GM18861 (cell line): ENCODE measurements around the gene FBXO10.
"Not testable (repeated sequence)": the region's sequence is repeated elsewhere in the genome, so short reads cannot be mapped to it uniquely, and the experiment has no call there.

Experiments
- ATAC-seq: cut with Tn5 transposase; IDR thresholded peaks from one replicate; pipeline ENCODE4 v1.9.1; 2021; ENCODE audit not compliant: unreplicated experiment

FBXO10 gene, protein sequence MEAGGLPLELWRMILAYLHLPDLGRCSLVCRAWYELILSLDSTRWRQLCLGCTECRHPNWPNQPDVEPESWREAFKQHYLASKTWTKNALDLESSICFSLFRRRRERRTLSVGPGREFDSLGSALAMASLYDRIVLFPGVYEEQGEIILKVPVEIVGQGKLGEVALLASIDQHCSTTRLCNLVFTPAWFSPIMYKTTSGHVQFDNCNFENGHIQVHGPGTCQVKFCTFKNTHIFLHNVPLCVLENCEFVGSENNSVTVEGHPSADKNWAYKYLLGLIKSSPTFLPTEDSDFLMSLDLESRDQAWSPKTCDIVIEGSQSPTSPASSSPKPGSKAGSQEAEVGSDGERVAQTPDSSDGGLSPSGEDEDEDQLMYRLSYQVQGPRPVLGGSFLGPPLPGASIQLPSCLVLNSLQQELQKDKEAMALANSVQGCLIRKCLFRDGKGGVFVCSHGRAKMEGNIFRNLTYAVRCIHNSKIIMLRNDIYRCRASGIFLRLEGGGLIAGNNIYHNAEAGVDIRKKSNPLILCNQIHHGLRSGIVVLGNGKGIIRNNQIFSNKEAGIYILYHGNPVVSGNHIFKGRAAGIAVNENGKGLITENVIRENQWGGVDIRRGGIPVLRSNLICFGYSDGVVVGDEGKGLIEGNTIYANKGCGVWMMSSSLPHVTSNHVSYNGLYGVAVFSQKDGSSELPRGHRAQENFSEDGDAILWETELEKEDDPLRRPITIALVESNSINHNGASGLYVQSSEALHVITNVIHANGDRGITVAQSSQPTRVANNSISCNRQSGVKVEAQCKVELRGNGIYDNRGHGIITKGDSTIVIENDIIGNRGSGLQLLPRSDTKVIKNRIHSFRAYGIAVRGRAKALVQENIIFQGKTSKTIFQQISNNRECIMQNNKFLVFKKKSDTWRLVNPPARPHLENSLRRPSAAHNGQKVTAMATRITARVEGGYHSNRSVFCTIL

DNA sequence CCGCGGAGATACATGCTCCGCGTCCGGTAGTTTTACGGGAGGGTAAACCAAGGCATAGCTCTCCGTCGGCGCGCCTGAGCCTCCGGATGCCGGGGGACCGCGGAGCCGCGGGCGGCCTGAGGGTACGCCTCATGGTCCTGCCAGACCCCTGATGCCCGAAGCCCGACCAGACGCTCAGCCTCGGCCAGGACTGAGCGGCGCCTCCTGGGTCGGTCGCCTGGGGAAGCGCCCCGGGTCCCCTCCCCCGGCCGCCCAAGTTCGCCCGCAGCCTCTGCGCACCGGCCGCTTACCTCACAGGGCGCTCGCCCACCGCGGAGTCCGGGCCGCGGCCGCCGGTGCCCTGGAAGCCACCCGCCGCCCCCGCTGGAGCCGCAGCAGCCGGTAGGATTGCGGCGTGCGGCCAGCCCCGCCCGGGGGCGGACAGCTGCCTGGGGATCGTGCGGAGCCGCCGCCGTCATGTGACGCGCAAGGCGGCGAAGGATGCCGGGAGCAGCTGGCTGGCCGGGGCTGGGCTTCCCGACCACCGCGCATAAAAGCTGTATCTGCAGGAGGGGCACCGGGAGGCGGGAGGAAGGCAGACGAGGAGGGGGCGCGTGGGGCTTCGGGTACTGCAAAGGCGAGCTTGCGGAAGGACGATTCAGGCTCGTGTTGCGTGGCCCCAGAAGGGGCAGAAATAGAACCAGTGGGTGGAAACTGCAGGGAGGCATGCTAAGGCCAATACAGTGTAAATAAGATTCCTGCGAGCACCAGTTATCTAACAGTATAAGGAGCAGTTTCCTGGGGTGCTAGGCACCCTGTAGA is at the start of gene FBXO10:
FBXO10 (minus strand) TSS at position 460 of the 801 bp plus-strand sequence. CDS start 34,612 bp downstream, outside the sequence.
- peak; percentile 44 for ATAC-seq

- no peak for ATAC-seq
Observed at GRCh38 chr9:37625758-37626147, 49.6 kb upstream of the FBXO10 start.

DNA sequence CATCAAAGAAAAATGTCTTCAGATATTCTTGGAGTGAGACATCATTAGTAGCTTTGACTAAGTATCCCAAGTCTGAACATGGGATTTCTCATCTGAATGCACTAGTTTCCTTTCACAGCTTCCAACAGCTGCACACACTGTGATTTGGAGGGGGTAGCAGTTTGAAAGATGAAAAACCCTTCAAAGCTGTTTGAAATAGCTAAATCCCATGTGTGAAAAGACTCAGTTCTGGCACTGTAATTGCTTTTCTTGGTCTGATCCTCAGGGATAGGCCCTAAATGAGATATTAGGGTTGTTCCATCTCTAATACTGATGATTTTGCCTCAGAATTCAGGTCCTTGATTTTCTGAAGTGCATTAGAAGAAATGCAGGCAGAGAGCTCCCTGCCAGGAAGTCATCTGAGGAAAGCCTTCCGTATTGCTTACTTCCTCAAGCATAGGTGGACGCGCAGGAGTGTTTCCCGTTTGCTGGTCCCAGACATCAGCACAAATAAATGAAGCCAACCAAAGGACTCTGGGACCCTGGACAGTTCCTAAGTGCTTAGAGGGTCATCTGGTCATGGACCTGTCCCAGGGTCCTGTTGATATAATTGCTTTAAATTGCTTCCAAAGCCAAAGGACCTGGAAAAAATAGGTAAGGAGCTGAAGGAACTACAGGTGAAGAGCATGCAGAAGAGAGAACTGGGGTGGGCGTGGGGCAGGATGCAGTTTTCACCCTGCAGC is 49.0 kb upstream of the FBXO10 start:
- no peak for ATAC-seq

DNA sequence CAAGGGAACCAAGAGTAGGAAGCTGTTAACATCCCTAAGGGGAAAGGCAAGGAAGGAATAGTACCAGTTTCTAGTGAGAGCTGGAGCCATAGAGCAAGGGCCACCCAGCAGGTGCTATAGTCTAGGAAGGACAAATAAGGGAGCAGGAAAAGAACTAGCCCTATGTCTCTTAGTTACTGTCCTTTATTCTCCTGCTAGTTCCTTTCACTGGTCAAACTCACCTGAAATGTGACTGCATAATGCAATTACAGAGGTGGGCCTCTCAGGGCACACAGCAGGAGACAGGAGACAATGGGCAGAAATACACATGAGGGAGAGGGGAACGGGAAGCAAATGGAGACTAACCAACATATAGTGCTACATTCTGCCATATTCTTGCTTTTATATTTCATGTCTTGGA is 47.9 kb upstream of the FBXO10 start:
- ATAC-seq, result no peak

GRCh38 chr9:37623267-37623666 is 47.1 kb upstream of the FBXO10 start:
- ATAC-seq, result no peak

DNA sequence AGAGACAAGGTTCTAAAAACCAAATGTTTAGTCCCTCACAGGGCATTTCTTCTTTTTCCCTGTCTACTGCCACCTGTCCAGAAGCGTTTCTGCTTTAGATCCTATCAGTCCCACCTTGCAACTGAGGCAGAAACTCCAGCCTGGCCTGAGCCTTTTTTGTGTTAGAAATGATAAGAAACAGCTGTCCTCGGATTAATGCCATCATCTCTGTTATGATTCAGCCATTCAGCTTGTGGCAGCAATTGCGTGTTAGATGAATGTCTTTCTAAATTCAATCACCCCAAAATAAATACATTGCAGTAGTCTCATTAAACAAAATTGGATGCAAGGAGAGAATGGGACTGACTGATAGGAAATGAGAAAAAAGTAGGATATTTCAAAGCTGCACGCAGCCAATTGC is 46.3 kb upstream of the FBXO10 start:
- ATAC-seq, result no peak

DNA sequence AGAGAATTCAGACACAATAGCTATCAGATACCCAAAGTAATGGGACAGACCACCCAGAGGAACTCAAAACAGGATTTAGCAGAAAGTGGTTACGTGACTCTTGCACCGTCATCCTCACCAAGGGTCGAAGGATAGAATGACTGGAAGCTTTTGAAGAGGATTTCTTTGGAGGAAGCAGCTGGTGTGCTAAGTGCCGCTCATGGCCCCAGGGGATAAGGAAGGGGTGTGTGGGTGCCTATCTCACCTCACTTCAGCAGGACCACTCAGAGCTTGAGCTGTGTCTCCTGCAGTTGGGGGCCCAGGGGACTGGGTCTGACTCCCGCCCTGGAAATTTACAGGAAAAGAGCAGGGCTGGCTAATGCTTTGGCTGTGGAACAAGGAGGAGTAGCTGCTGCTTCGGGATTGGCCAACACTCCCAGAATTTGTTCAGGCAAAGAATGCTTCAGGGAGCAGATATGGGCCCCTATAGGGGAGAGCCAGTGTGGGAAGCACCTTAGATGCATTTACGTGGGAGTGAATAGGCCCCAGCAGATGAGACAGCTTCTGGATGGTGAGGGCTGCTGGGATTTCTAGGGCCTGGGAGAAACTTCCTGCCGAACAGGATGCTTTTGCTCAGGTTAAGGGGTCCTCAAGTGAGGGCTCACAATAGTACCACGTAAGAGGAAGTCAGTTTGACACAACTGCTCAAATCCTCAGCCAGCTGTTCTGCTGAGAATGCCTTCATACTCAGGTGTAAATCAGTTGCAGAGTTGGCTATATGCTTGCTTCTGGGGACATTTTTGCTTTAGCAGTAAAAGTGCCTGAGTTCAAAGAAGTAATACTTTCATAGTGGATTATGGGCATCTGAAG is 45.3 kb upstream of the FBXO10 start:
- ATAC-seq, result no peak

DNA sequence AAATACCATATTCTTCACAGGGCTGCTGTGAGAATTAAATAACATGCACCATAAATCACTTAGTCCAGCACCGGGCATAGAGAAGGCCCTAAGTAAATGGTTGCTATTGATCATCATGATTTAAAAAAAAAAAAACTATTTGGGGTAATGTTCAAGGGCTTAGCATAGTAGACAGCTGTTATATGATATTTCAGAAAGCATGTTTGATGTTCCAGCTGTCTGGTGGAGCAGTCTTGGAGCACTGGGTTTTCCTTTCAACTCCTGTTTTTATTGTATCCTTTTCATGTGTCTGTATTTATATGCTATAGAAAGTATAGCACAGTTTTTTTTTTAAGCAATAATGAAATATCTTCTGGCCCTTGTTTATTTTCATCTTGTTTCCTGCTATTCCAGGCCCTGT is 44.2 kb upstream of the FBXO10 start:
- ATAC-seq, result no peak

DNA sequence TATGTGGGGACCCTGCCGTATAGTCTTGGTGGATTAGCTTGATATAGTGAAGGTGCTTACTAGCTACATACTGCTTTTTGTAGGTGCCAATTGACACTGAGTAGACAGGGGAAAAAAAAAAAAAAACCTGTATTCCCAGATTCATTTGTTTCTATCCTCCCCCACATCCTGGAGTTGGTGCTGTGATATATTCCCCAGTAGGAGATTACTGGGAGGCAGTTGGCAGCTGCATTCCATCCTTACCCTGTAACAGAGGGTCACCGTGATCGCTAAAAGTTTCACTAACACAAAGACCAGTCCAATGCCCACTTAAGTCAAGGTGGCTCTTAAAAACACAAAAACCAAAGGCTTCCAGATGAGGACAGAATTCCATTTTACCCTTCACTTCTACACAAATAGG is 43.6 kb upstream of the FBXO10 start:
- ATAC-seq, result no peak

GRCh38 chr9:37618817-37619216 is 42.6 kb upstream of the FBXO10 start:
- no peak for ATAC-seq

DNA sequence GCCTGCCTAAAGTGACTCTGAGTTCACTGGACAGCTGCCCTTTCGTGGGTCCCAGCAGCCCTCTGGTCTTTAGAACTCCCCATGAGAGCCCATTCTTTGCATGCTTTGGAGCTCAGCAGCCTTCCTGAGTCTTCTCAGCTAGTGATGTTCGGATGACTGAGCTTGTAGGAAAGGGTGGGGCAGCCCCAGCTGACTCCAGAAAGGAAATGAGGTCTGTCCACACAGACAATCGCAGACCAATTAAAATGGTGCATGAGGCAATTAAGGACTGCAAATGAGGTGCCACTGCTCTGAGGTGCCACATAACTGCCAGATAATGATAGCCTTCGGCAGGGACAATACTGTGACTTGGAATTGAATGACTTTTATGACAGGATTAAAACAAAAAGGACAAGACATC is 41.7 kb upstream of the FBXO10 start:
- no peak for ATAC-seq

GRCh38 chr9:37617161-37617560 is 41.0 kb upstream of the FBXO10 start:
- no peak for ATAC-seq

DNA sequence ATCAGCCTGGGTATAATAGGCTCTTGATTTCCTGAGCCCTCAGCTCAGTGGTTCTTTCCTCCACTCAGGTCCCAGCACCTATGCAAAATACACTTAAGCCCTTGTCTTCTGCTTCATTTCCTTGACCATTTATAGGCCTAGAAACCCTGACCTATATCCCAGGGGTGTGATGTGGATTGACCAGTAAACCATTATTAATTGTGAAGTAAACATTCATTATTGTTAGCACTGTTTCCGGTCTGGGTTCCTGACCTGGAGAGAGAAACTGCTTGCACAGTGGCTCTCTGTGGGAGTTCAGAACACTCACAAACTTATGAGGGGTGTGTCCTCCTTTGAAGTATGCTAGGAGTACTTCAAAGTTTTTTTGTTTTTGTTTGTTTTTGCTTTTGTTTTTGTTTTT is 35.8 kb upstream of the FBXO10 start:
- no peak for ATAC-seq

DNA sequence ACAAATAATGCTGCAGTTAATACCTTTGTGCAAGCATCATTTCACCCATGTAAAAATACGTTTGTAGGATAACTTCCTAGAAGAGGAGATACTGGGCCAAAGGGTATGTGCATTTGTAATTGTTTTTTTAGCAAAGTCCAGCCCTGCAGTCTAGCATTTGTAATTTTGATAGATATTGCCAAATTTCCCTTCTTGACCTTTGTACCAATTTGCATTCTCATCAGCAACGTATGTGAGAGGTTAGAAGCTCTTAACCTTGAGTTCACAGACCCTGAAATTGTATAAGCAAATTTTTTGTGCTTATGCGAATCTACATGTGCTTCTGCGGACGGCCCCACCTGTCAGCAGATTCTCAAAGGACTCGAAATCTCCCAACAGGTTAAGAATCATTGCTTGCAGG is 34.8 kb upstream of the FBXO10 start:
- no peak for ATAC-seq

DNA sequence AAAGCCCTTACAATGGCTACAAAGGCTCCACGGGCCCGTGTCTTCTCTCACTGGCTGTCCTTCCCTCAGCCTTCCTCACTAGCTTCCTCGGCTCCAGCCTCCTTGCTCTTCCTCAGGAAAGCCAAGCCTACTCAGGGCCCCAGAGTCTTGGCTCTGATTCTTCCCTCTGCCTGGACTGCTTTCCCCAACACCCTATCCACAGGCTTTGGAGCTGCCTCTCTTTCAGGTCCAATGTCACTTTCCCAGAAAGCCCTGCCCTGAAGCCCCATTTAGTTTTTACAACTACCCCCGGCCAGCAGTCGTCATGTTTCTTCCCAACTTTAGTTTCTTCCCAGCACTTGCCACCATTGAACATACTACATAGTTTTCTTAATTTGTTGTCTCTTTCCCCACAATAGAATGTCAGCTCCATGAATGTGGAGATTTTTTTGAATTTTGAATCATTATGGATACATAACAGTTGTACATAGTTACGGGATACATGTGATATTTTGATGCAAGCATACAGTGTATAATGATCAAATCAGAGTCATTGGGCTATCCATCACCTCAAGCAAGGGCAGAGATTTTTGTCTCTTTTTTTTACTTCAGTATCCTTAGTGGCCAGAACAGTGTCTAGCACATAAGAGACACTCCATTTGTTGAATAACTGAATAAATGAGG is 33.7 kb upstream of the FBXO10 start:
- ATAC-seq, result no peak

DNA sequence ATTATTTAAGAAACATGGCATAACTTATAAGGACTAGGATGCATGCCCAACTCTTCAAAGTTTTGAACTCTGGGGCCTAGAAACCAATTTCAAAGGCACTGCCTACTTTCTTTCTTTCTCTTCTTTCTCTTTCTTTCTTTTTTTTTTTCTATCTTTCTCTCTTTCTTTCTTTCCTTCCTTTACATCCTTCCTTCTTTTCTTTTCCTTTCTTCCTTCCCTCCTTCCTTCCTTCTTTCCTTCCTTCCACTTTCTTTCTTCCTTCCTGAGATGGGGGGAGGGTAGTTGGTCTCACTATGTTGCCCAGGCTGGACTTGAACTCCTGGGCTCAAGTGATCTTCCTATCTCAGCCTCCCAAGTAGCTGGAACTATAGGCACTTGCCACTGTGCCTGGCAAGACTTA is 32.1 kb upstream of the FBXO10 start:
- no peak for ATAC-seq

DNA sequence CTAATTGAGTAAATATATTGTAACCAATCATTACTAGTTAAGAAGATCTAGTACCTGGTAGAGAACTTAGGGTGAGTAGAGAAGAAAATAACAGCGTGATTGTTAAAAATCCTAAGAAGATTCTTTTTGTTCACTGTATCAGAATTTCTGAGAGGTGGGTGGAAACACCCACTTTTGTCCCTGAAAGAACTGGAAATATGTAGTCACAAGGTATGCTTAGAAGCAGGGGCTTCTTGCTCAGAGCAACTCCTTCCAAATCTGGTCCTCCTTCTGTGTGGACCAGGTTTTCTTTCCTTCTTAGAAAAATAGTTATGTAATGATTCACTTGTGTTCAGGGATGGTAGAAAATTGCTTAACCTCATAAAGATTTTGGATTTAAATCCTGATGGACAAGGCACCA is 28.1 kb upstream of the FBXO10 start:
- ATAC-seq, result no peak

GRCh38 chr9:37602817-37603216 is 26.6 kb upstream of the FBXO10 start:
- ATAC-seq, result no peak

DNA sequence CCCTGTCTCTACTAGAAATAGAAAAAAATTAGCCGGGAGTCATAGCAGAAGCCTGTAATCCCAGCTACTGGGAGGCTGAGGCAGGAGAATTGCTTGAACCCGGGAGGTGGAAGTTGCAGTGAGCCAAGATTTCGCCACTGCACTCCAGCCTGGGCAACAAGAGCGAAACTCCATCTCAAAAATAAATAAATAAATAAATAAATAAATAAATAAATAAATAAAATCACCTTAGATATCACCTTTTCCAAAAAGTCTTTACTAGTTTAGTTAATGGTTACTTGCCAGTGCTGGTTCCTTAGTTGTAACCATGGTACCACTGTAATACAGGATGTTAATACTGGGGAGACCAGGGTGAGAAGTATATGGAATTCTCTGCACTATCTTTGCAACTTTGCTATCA is 25.9 kb upstream of the FBXO10 start:
- not testable (repeated sequence) for ATAC-seq
